Measurements from ENCODE around the gene SPART.

SPART gene

DNA sequence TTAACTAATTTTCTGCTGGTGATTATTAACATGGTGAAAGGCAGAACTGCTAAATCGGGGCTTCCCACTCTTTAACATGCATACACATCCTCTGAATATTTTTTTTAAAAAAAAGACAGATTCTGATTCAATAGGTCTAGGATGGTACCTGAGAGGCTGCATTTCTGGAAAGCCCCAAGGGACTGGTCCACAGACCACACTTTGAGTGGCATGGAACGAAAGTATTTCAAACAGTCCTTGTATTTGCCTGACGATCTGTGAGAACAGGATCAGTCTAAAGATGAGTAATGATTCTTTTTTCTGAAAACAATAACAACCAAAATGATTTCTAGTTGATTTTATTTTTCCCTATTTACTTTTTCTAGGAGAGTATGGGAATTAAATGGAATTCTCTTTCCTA is 16.7 kb upstream of the SPART start:
- no peak overlapping the region for H3K9ac ChIP-seq (ENCODE audit: low read length)
- H3K36me3 ChIP-seq (ENCODE audit: control insufficient read depth, insufficient read depth, low read length) = no peaks in the 10 kb centered on the region
- H3K9me3 ChIP-seq (ENCODE audit: control insufficient read depth, low read length) = no peaks in the 10 kb centered on the region

GRCh38 chr13:36362251-36362650 is 16.1 kb upstream of the SPART start:
- Histone ChIP-seq H3K9ac (ENCODE audit: low read length) (no peak overlapping the region), H3K27me3 (ENCODE audit: control insufficient read depth, insufficient read depth, low read length) (no peaks in the 10 kb centered on the region), H3K4me3 (ENCODE audit: low read length) (no peak overlapping the region), H3K4me1 (ENCODE audit: control insufficient read depth, insufficient read depth, low read length) (no peaks in the 10 kb centered on the region), H3K9me3 (ENCODE audit: control insufficient read depth, low read length) (no peaks in the 10 kb centered on the region), H3K36me3 (ENCODE audit: control insufficient read depth, insufficient read depth, low read length) (no peaks in the 10 kb centered on the region)

More for the DNA sequence above, 16.7 kb upstream of the SPART start:
- H3K4me3 ChIP-seq (ENCODE audit: low read length) = no peak overlapping the region
- H3K27me3 ChIP-seq (ENCODE audit: control insufficient read depth, insufficient read depth, low read length) = no peaks in the 10 kb centered on the region
- H3K4me1 ChIP-seq (ENCODE audit: control insufficient read depth, insufficient read depth, low read length) = no peaks in the 10 kb centered on the region

DNA sequence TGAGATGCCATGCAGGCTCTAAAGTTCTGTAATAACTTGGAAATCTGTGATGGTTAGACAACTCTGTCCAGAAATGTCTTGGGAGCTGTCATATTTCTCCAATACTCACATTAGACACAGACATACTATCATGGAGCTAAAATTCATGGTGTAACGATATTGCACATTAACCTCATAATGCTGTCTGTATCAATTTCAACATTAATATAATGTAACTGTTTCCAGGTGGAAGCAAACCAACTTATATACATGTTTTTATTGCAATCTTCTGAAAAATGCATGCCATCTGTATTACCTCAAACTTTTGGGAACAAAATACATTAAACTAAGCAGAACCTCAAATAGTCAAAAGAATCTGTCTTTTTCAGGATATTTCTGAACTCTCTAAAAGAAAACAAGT is 14.7 kb upstream of the SPART start:
- Histone ChIP-seq H3K9ac (ENCODE audit: low read length) (no peak overlapping the region), H3K27me3 (ENCODE audit: control insufficient read depth, insufficient read depth, low read length) (no peaks in the 10 kb centered on the region), H3K36me3 (ENCODE audit: control insufficient read depth, insufficient read depth, low read length) (no peaks in the 10 kb centered on the region), H3K4me1 (ENCODE audit: control insufficient read depth, insufficient read depth, low read length) (no peaks in the 10 kb centered on the region), H3K9me3 (ENCODE audit: control insufficient read depth, low read length) (no peaks in the 10 kb centered on the region), H3K4me3 (ENCODE audit: low read length) (no peak overlapping the region)

DNA sequence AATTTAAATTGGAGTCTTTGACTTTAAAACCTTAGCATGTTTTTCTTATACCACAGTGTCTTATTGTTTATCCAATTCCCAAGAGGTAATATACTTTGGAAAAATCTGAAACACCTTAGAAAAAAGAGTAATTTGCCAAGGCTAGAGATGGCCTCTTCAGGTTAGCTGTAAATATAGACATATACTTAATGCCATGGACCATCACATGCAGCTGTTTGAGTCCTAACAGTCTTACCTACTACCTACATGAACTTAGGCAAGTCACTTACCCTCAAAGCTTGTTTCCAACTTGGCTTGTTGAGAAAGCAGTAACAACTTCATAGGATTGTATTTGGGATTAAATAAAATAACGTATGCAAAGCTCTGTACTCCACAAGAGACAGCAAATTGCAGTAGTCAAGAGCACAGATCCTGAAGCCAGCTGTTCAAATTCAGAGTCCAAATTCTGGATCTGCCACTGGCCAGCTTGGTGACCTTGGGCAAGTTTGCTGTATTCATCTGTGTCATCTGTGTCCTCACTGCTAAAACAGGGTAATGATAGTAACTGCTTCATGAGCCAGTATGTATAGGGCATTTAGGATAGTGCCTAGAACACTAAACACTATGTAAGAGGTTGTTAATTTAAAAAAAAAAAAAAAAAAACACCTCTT is 13.2 kb upstream of the SPART start:
- Histone ChIP-seq H3K4me3 (ENCODE audit: low read length) (no peak overlapping the region), H3K9me3 (ENCODE audit: control insufficient read depth, low read length) (no peaks in the 10 kb centered on the region), H3K27me3 (ENCODE audit: control insufficient read depth, insufficient read depth, low read length) (no peaks in the 10 kb centered on the region), H3K9ac (ENCODE audit: low read length) (no peak overlapping the region), H3K36me3 (ENCODE audit: control insufficient read depth, insufficient read depth, low read length) (no peaks in the 10 kb centered on the region), H3K4me1 (ENCODE audit: control insufficient read depth, insufficient read depth, low read length) (no peaks in the 10 kb centered on the region)

GRCh38 chr13:36358175-36358718 is 12.1 kb upstream of the SPART start:
- Histone ChIP-seq H3K4me3 (ENCODE audit: low read length) (no peak overlapping the region), H3K9me3 (ENCODE audit: control insufficient read depth, low read length) (no peaks in the 10 kb centered on the region), H3K9ac (ENCODE audit: low read length) (no peak overlapping the region), H3K36me3 (ENCODE audit: control insufficient read depth, insufficient read depth, low read length) (no peaks in the 10 kb centered on the region), H3K27me3 (ENCODE audit: control insufficient read depth, insufficient read depth, low read length) (no peaks in the 10 kb centered on the region), H3K4me1 (ENCODE audit: control insufficient read depth, insufficient read depth, low read length) (no peaks in the 10 kb centered on the region)

DNA sequence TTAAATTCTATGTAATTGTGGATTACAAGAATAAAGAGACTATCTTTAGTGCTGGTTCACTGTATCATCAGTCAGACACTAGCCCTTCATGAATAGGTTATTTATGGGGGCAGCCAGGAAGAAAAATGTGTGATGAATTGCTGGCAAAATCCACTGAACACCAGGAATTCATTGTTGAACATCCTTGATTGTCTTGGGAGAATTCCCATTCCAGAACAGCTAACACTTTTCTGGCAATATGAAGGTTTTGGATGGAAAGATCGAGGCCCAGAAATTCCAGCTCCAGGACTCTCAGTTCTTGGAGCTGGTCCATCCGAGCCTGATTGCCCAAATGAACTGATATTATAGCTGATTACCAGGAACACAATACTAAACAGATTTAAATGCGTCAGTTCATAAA is 11.5 kb upstream of the SPART start:
- no peak overlapping the region for H3K9ac ChIP-seq (ENCODE audit: low read length)

DNA sequence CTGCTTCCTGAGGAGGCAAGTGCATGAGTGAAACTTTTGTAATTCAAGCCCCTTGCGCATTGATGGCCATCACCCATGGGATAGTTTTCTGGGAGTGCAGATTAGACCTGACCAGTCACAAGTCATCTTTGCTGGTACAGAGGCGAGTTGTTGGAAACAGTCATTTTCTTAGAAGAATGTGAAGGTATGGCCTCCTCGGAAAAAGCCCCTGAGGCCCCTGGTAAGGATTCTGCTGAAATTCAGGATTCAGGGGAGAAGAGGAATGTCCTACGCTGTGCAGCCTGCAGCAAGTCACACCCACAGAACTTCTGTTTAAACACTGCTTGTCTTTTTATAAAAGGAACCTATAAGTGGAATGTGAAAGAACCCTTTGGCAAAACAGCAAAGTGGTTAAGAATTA is 11.0 kb upstream of the SPART start:
- Histone ChIP-seq H3K36me3 (ENCODE audit: control insufficient read depth, insufficient read depth, low read length) (no peaks in the 10 kb centered on the region), H3K4me3 (ENCODE audit: low read length) (no peak overlapping the region), H3K4me1 (ENCODE audit: control insufficient read depth, insufficient read depth, low read length) (no peaks in the 10 kb centered on the region), H3K9me3 (ENCODE audit: control insufficient read depth, low read length) (no peaks in the 10 kb centered on the region), H3K27me3 (ENCODE audit: control insufficient read depth, insufficient read depth, low read length) (no peaks in the 10 kb centered on the region), H3K9ac (ENCODE audit: low read length) (no peak overlapping the region)

More for the DNA sequence above, 11.5 kb upstream of the SPART start:
- Histone ChIP-seq H3K4me3 (ENCODE audit: low read length) (no peak overlapping the region), H3K4me1 (ENCODE audit: control insufficient read depth, insufficient read depth, low read length) (no peaks in the 10 kb centered on the region), H3K36me3 (ENCODE audit: control insufficient read depth, insufficient read depth, low read length) (no peaks in the 10 kb centered on the region), H3K9me3 (ENCODE audit: control insufficient read depth, low read length) (no peaks in the 10 kb centered on the region), H3K27me3 (ENCODE audit: control insufficient read depth, insufficient read depth, low read length) (no peaks in the 10 kb centered on the region)

- Histone ChIP-seq H3K36me3 (ENCODE audit: control insufficient read depth, insufficient read depth, low read length) (no peaks in the 10 kb centered on the region), H3K9ac (ENCODE audit: low read length) (no peak overlapping the region), H3K4me1 (ENCODE audit: control insufficient read depth, insufficient read depth, low read length) (no peaks in the 10 kb centered on the region), H3K9me3 (ENCODE audit: control insufficient read depth, low read length) (no peaks in the 10 kb centered on the region), H3K4me3 (ENCODE audit: low read length) (no peak overlapping the region), H3K27me3 (ENCODE audit: control insufficient read depth, insufficient read depth, low read length) (no peaks in the 10 kb centered on the region)
These were observed 9.9 kb upstream of the SPART start for GRCh38 chr13:36356058-36356457.

GRCh38 chr13:36355632-36356031 is 9.4 kb upstream of the SPART start:
- Histone ChIP-seq H3K4me3 (ENCODE audit: low read length) (no peak overlapping the region), H3K9ac (ENCODE audit: low read length) (no peak overlapping the region), H3K27me3 (ENCODE audit: control insufficient read depth, insufficient read depth, low read length) (no peaks in the 10 kb centered on the region), H3K36me3 (ENCODE audit: control insufficient read depth, insufficient read depth, low read length) (no peaks in the 10 kb centered on the region), H3K4me1 (ENCODE audit: control insufficient read depth, insufficient read depth, low read length) (no peaks in the 10 kb centered on the region), H3K9me3 (ENCODE audit: control insufficient read depth, low read length) (no peaks in the 10 kb centered on the region)

DNA sequence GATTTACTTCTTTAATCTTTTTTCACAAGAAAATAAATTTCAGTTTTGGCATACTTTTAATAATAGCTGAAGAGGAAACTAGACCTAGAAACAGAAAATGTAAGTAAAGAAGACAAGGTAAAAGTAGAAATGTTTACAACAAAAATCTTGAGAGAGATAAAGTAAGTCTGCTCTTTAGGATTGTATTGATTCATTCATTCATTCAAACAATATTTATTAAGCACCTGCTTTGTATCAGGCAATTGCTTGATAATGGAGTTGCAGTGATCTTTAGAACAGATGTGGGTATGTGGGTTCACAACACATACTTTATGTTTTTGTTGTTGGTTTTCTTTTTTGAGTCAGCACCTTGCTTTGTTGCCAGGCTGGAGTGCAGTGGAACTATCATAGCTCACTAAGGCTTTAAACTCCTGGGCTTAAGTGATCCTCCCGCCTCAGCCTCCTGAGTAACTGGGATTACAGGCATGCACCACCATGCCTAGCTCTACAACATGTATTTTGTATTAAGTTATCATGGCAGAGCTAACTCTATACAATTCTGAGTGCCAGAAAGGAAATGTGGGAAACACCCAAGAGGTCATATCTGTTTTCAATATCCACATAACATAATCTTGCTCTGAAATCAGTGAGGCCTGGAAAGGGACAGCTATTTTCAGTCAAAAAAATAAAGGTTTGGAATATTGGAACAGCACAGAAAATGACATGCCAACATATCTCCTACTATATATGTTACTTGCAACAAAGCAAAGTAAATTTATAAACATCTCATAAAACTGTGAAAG is 8.8 kb upstream of the SPART start:
- no peaks in the 10 kb centered on the region for H3K9me3 ChIP-seq (ENCODE audit: control insufficient read depth, low read length)
- no peak overlapping the region for H3K9ac ChIP-seq (ENCODE audit: low read length)
- no peaks in the 10 kb centered on the region for H3K36me3 ChIP-seq (ENCODE audit: control insufficient read depth, insufficient read depth, low read length)
- H3K4me1 ChIP-seq (ENCODE audit: control insufficient read depth, insufficient read depth, low read length) = no peaks in the 10 kb centered on the region
- no peaks in the 10 kb centered on the region for H3K27me3 ChIP-seq (ENCODE audit: control insufficient read depth, insufficient read depth, low read length)
- no peak overlapping the region for H3K4me3 ChIP-seq (ENCODE audit: low read length)

DNA sequence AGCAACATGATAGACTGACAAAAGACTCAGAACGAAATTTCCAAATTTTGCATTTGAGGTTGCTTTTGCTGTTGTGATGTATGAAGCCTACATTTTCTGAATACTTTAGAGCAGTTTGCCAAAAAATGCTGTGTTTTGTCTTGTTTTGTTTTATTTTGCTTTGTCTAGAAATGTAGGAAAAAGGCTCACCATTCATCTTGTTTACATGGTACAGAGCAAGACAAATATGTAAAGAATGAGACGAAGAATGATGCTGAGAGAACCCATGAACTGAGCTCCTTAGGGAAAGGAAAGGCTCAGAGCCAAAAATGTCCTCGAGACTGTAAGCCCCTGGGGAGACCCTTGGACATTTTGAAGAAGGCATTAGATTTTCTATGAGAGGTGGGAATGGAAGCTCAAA is 6.8 kb upstream of the SPART start:
- Histone ChIP-seq H3K36me3 (ENCODE audit: control insufficient read depth, insufficient read depth, low read length) (no peaks in the 10 kb centered on the region), H3K4me1 (ENCODE audit: control insufficient read depth, insufficient read depth, low read length) (no peaks in the 10 kb centered on the region), H3K9ac (ENCODE audit: low read length) (no peak overlapping the region), H3K27me3 (ENCODE audit: control insufficient read depth, insufficient read depth, low read length) (no peaks in the 10 kb centered on the region), H3K4me3 (ENCODE audit: low read length) (no peak overlapping the region), H3K9me3 (ENCODE audit: control insufficient read depth, low read length) (no peaks in the 10 kb centered on the region)

GRCh38 chr13:36352350-36352749 is 6.2 kb upstream of the SPART start:
- H3K27me3 ChIP-seq (ENCODE audit: control insufficient read depth, insufficient read depth, low read length) = no peaks in the 10 kb centered on the region
- H3K4me1 ChIP-seq (ENCODE audit: control insufficient read depth, insufficient read depth, low read length) = no peaks in the 10 kb centered on the region
- no peak overlapping the region for H3K4me3 ChIP-seq (ENCODE audit: low read length)
- no peaks in the 10 kb centered on the region for H3K36me3 ChIP-seq (ENCODE audit: control insufficient read depth, insufficient read depth, low read length)
- no peaks in the 10 kb centered on the region for H3K9me3 ChIP-seq (ENCODE audit: control insufficient read depth, low read length)
- H3K9ac ChIP-seq (ENCODE audit: low read length) = no peak overlapping the region
